MM.1S (cell line): ENCODE results near the gene CLP1.
A peak's percentile ranks its signal among the peaks of the same experiment; 100 is the strongest.

ENCODE experiments used
- EZH2 ChIP-seq: fragments of 300-600 bp; sonication (generic); optimal IDR thresholded peaks from 2 replicates; pipeline ENCODE3; 2017; ENCODE audit warnings: low read depth, mild to moderate bottlenecking, antibody characterized with exemption, low read length, mixed read lengths
- EZH2phosphoT487 ChIP-seq: fragments of 300-600 bp; sonication (generic); IDR thresholded peaks from 2 replicates; pipeline ENCODE4 v1.6.1; 2018; ENCODE audit warnings: antibody characterized with exemption, low read length
- TF ChIP-seq, protein P1 (sequence below): fragments of 300-600 bp; sonication (generic); IDR thresholded peaks from 2 replicates; pipeline ENCODE4 v1.5.1; 2016; ENCODE audit warnings: antibody characterized with exemption, low read length, mixed read lengths

DNA sequence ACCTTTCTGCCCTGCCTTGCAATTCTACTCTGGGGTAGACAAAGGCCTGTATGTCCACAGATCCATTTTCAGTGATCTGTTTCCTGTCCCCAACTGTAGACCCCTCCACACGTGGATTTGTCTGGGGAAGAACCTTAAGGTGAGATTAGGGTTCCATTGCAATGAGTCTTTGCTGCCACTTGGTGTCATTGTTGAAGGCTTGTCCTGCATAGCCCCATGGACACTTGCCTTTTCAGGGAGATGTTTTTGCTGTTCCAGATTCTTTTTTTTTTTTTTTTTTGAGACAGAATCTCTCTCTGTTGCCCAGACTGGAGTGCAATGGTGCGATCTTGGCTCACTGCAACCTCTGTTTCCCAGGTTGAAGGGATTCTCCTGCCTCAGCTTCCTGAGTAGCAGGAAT lies 38.2 kb upstream of the CLP1 start:
- TF ChIP-seq, protein P1, sequence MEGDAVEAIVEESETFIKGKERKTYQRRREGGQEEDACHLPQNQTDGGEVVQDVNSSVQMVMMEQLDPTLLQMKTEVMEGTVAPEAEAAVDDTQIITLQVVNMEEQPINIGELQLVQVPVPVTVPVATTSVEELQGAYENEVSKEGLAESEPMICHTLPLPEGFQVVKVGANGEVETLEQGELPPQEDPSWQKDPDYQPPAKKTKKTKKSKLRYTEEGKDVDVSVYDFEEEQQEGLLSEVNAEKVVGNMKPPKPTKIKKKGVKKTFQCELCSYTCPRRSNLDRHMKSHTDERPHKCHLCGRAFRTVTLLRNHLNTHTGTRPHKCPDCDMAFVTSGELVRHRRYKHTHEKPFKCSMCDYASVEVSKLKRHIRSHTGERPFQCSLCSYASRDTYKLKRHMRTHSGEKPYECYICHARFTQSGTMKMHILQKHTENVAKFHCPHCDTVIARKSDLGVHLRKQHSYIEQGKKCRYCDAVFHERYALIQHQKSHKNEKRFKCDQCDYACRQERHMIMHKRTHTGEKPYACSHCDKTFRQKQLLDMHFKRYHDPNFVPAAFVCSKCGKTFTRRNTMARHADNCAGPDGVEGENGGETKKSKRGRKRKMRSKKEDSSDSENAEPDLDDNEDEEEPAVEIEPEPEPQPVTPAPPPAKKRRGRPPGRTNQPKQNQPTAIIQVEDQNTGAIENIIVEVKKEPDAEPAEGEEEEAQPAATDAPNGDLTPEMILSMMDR, result peak; percentile 15; the same call in 1 of the 2 replicates
- TF ChIP-seq EZH2 (no peak), EZH2phosphoT487 (no peak)
